Measurements from ENCODE around the gene SPATA3.
A peak's percentile ranks its signal among the peaks of the same experiment; 100 is the strongest.

Gene SPATA3

DNA sequence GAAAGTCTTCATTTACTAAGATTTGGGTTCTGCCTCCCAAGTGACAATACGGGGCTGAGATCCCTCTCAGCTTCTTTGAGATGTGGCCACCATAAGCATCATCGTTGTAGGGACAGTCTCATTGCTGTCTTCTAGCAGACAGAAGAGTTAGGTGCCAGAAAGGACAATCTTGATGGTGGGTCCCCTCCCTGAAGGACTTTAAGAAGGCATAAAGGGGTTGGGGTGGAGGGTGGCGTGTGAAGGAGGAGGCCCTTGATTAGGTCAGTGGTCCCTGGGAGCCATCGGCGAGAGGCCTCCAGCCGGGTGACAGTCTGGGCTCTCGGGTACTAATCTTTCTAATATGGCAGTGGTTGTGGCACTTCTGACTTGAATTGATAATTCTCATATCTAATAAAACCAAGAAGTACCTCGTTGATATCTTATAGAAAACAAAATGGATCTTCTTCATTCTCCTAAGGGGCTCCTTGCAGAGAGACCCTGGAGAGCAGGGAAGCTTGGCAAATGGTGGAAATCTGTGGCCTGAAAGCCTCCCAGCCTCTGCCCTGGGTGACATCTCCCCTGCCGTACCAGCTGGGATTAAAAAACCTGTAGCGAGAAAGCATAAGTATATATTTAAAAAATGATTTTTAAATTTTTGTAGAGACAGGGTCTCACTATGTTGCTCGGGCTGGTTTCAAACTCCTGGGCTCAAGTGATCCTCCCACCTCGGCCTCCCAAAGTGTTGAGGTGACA is 53.5 kb downstream of the SPATA3 start:
- DNase-seq (ENCODE audit: low spot score), result no peak

GRCh38 chr2:231050018-231050901 is 54.3 kb downstream of the SPATA3 start:
- DNase-seq (ENCODE audit: low spot score), result peak; percentile 76

DNA sequence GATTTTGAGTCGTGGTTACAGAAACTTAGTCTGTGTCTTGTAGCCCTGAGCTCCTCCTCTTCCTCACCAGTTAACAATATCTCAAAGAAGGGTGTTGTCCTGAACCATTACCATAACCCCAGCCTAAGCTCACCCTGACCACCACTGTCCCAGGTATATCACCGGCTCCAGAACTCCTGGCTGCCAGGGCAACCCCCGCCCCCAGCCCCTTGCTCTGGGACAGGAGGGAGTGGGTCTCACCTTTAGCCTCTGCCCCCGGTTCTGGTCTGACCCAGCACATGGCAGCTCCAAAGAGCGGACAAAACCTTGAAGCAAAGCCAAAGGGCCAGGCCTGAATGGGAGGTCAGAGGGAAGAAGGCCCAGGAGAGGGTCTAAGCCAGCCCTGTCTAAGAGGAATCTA is 55.2 kb downstream of the SPATA3 start:
- DNase-seq (ENCODE audit: low spot score), result no peak

DNA sequence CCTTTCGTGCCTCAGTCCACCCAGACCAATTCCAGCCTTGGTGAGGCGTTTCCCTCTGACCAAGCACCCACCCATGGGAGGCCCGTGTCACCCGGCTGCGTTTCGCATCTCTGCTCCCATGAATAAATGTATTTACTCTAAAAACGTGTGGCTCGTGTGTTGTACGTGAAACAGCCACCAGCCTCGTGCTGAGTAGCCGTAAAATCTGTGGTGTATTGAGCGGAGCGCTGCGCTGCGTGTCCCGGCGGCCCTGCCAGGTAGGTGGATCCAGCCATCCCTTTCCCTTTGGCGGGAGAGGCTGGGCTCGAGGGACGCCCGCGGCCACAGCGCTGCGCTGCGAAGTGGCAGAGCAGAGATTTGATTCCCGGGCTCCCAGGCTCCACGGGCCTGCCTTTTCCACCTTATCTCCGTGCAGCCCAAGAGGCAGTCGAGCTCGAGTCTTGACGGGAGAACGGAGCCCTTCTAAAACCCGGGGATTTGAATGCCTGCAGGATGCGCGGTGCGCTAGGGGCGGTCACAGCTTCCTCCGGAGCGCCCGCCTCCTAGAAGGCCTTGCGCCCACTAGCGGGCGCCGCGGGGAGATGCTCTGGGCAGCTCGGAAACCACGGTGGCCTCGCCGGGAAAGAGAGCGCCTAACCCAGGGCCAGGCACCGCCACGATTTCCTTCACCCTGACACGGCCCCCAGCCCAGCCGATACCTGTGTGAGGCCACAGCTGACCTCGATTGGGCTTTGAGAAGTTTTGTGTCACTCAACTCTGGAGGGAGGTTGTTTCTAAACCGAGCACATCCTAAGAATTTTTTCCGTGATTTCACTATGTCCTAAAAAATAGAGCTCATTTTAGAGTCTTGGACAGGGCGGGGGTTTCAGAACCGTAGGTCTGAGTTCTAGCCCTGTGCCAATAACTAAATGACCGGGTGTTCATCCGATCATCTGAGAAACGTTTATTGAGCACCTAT is 56.9 kb downstream of the SPATA3 start:
- DNase-seq (ENCODE audit: low spot score), result peak; percentile 91

DNA sequence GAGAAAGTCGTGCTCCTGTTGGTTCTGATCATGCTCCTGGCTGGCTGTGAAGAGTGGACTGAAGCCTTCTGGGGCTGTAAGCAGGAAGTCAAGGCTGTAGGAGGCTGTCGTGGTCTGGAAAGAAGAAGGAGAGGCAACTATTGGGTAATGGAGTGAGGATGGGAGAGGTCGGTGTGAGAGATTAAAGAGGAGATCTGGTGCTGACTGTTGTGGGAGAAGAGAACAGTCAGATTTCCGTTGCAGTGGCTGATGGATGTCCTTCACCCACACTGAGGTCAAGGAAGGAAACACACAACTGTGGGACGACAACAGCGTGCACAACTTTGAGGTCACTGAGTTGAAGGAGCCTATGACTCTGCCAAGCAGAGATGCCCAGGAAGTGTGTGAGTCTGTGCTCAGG is 57.9 kb downstream of the SPATA3 start:
- no peak for DNase-seq (ENCODE audit: low spot score)

DNA sequence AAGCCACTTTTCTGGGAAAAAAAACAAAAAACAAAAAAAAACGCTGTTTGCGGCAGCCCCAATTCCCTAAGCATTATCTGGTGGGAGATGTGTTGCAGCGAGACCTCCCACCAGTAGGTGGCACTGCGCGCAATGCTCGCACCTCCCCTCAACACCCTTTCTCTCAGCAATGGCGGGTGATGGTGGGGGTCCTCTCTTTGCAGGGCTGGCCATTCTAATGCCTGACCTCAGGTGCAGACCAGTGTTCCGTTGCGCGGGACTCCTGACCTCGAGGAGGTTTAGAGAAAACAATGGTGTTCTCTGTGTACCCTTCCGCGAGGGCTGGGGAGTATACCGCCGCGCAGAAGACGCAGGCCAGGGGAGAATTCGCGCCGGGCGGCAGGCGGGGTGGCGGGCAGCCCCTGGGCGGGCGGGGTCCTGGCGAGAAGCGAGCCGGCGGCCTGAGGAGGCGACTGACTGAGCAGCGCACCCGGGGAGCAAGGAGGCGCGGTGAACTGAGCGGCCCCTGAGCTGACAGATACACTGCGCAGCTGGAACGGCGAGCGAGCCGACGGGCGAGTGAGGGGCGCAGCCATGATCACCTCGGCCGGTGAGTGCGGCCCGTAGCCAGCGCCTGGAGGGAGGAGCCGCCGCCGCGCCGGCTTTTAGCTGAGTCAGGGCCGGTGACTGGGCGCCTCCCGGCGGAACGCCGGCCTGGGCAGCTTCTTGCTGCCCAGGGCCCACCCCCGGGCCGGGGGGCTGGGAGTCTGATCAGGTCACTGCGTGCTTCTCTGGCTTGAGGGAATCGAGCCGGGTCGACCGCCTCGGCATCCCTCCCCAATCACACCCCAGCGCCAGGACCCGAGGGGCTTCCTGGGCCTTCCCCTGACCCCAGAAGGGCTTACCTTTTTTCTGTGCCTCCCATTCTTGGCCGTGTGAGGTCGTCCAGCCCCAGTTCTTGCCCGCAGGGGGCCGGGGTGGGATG is 60.8 kb downstream of the SPATA3 start, which contains the start of gene PSMD1:
Gene PSMD1, plus strand, starts transcription at position 415 of the 964 bp plus-strand sequence. Its CDS starts 159 bp downstream, at position 574.
- DNase-seq (ENCODE audit: low spot score), result peak; percentile 95

DNA sequence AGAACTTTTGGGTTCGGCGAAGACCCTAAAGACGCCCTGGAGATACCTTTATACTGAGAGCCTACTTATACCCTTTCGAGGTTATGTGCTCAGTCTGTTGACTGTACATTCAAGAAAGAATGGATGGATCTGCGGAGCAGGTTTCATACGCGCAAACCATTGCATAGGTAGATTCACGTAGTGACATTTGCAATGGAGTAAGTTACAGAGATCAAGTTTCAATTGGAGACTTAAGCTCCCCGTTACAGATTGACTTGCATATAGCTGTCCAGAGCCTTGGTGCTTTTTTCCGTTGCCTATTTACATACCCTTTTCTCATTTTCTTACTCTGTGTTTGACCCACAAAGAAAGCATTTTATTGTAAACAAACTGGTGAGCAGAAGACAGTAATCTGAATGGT is 61.7 kb downstream of the SPATA3 start:
- DNase-seq (ENCODE audit: low spot score), result no peak

All from Ammon's horn (tissue), 1 donor.